Spleen (tissue), 11 donors: ENCODE results near the gene RERG. TPM values are rescaled to one million over a fixed set of nuclear protein-coding genes. Genes with fewer than 3 reads are reported as not detected.
A peak's percentile ranks its signal among the peaks of the same experiment; 100 is the strongest.
"Not testable (repeated sequence)": the region's sequence is repeated elsewhere in the genome, so short reads cannot be mapped to it uniquely, and the experiment has no call there.

ENCODE experiments used
- DNase-seq: peaks from one replicate; pipeline ENCODE4 v3.0.0-alpha.2; 2020
- H3K27ac ChIP-seq, 8 donors: fragments of 200-600 bp; sonication (generic) in 7 of 8; 1 replicate in 4 of 8; 2 replicates in 4 of 8; pipeline versions ENCODE4 v1.5.0 to v1.8.0; 2016 to 2021; ENCODE audit warnings: inconsistent platforms in 4 of 8, mild to moderate bottlenecking in 4 of 8, moderate library complexity in 1 of 8
- H3K27me3 ChIP-seq, 7 donors: fragments of 200-600 bp; sonication (generic) in 6 of 7; replicated peaks in 1 of 7; 1 replicate in 4 of 7; 2 replicates in 3 of 7; pipeline versions ENCODE4 v1.5.0 to v1.8.0; 2016 to 2021; ENCODE audit warnings: inconsistent platforms in 3 of 7, mild to moderate bottlenecking in 1 of 7
- H3K36me3 ChIP-seq, 6 donors: fragments of 200-600 bp; sonication (generic) in 5 of 6; 1 replicate in 4 of 6; 2 replicates in 2 of 6; pipeline versions ENCODE4 v1.5.0 to v1.8.0; 2016 to 2021; ENCODE audit warnings: inconsistent platforms in 2 of 6
- H3K4me1 ChIP-seq, 6 donors: fragments of 200-600 bp; sonication (generic) in 5 of 6; 1 replicate in 3 of 6; 2 replicates in 3 of 6; pipeline versions ENCODE4 v1.5.0 to v1.8.0; 2016 to 2021; ENCODE audit warnings: inconsistent platforms in 3 of 6
- H3K4me3 ChIP-seq, 8 donors: fragments of 200-600 bp; sonication (generic) in 7 of 8; 1 replicate in 4 of 8; 2 replicates in 4 of 8; pipeline versions ENCODE4 v1.5.0 to v1.8.0; 2016 to 2021; ENCODE audit warnings: inconsistent platforms in 4 of 8, mild to moderate bottlenecking in 4 of 8, moderate library complexity in 2 of 8
- H3K9me3 ChIP-seq, 8 donors: fragments of 200-600 bp; sonication (generic) in 7 of 8; 1 replicate in 4 of 8; 2 replicates in 4 of 8; pipeline versions ENCODE4 v1.5.0 to v1.8.0; 2016 to 2021; ENCODE audit warnings: inconsistent platforms in 4 of 8
- CTCF ChIP-seq, 11 experiments: fragments of 200-600 bp in 7 of 11; fragments of 450-650 bp in 4 of 11; sonication (generic) in 4 of 11; IDR thresholded peaks in 8 of 11; conservative IDR thresholded peaks in 3 of 11; 1 replicate in 7 of 11; 2 replicates in 4 of 11; pipeline versions ENCODE4 v1.4.0 to v1.8.0; 2016 to 2021; ENCODE audit warnings: antibody characterized with exemption in 11 of 11, inconsistent platforms in 4 of 11, mild to moderate bottlenecking in 1 of 11
- POLR2A ChIP-seq, 3 donors: fragments of 450-650 bp; IDR thresholded peaks; one replicate each; pipeline ENCODE4 v1.5.1; 2017; ENCODE audit warnings: antibody characterized with exemption in 3 of 3, mild to moderate bottlenecking in 1 of 3
- POLR2AphosphoS5 ChIP-seq, 3 donors: sonication (generic); formaldehyde crosslinking; IDR thresholded peaks; one replicate each; pipeline ENCODE4 v1.5.1; 2017; ENCODE audit warnings: antibody characterized with exemption in 3 of 3
- WGBS, 5 donors: extraction: QIAGEN DNeasy Blood & Tissue Kit in 3 of 5; methylation state at CpG; one replicate each; pipeline versions ENCODE4 v1.1.5 to v1.1.7; 2013 to 2018; 5-methylcytosine and 5-hydroxymethylcytosine counted together
- intact Hi-C: fragments of 100-400 bp; cut with DNase I; formaldehyde crosslinking; loops from one replicate; pipeline ENCODE4 v1.15.0; 2023; ENCODE audit warnings: low total_unique reads
- polyA plus RNA-seq, 3 donors: library from polyadenylated mRNA; stranded (reverse); fragments of 200-250 nt; gene quantifications; one replicate each; pipeline ENCODE4 v1.2.1, GENCODE V29; 2013
- total RNA-seq, 7 donors: library from RNA; depleted of rRNA in 3 of 7; stranded (reverse); fragments of >200 nt in 3 of 7; fragmentation: NEBNext Ultra II Directional in 4 of 7; extraction: Animal tissue kit (Norgen Biotek cat#: 25700) in 4 of 7; gene quantifications; one replicate each; pipeline versions ENCODE4 v1.1.0 to v1.2.1, GENCODE V29; 2016 to 2021
- donor health status: healthy with polysubstance abuse.
- donor health status: DM: no; HTN: no; CAD: no; lungs with moderate emphysema.
- donor health status: DM: no; HTN: no; CAD: no.
- donor health status: Bipolar disorder and iron deficiency.
- donor health status: healthy.
- donor health status: DM: no; HTN: no; CAD: no.
- donor health status: DM: yes; HTN: yes; CAD: no.

RERG gene
- total and polyA plus RNA-seq, 10 donors = 10.1 to 74.7 (median 38.0) TPM

- no peak for DNase-seq
- Histone ChIP-seq H3K4me3 (no peak overlapping the region), H3K4me1 (no peaks in the 10 kb centered on the region), H3K27ac (no peak overlapping the region), H3K9me3 (no peaks in the 10 kb centered on the region), H3K27me3 (peaks cover 0 to 4% (median 0%) of the 10 kb centered on the region in 7 donors), H3K36me3 (no peaks in the 10 kb centered on the region)
- TF ChIP-seq POLR2A (IDR thresholded peaks at IDR 0.05) (no peak), POLR2AphosphoS5 (IDR thresholded peaks at IDR 0.05) (no peak), CTCF (IDR thresholded peaks at IDR 0.05 in 8 of 11, conservative IDR thresholded peaks at IDR 0.05 in 3 of 11) (no peak)
- intact Hi-C loops = no loop called here
Observed at GRCh38 chr12:15230137-15230536, 8.9 kb upstream of the RERG start.

- Histone ChIP-seq H3K4me1 (peaks cover 0 to 4% (median under 1%) of the 10 kb centered on the region in 6 donors), H3K27ac (no peak overlapping the region), H3K27me3 (peaks cover 0 to 27% (median 0%) of the 10 kb centered on the region in 7 donors), H3K36me3 (no peaks in the 10 kb centered on the region), H3K9me3 (no peaks in the 10 kb centered on the region), H3K4me3 (no peak overlapping the region)
- TF ChIP-seq POLR2AphosphoS5 (IDR thresholded peaks at IDR 0.05) (no peak), CTCF (IDR thresholded peaks at IDR 0.05 in 8 of 11, conservative IDR thresholded peaks at IDR 0.05 in 3 of 11) (peak in 10 of 11 experiments; percentile 4 to 58 (median 44))
- WGBS, 5 donors = 5 to 20% (median 15%) methylated on average over 5 of the region's 5 CpGs
- intact Hi-C loops = loop anchor here (10.0 kb wide), 1 partner anchor 72 kb away; no protein-coding TSS in a partner anchor
- DNase-seq = no peak
Observed at GRCh38 chr12:15227004-15227679, 5.9 kb upstream of the RERG start.

GRCh38 chr12:15225863-15226218 is 4.6 kb upstream of the RERG start:
- 49 to 72% (median 51%) methylated on average over 2 to 3 of the region's 3 CpGs for WGBS, 5 donors
- not testable (repeated sequence) for H3K27ac ChIP-seq, H3K4me3 ChIP-seq, H3K9me3 ChIP-seq, DNase-seq, H3K36me3 ChIP-seq
- Histone ChIP-seq H3K4me1 (peaks cover 0 to 17% (median 13%) of the 10 kb centered on the region in 6 donors), H3K27me3 (peaks cover 0 to 40% (median 4%) of the 10 kb centered on the region in 7 donors)
- intact Hi-C loops = loop anchor here (10.0 kb wide), 1 partner anchor 71 kb away; no protein-coding TSS in a partner anchor

GRCh38 chr12:15225136-15225862 is 4.1 kb upstream of the RERG start:
- Histone ChIP-seq H3K36me3 (no peaks in the 10 kb centered on the region), H3K4me1 (peaks cover 0 to 22% (median 13%) of the 10 kb centered on the region in 6 donors), H3K4me3 (no peak overlapping the region), H3K27ac (no peak overlapping the region), H3K27me3 (peaks cover 0 to 46% (median 4%) of the 10 kb centered on the region in 7 donors), H3K9me3 (no peaks in the 10 kb centered on the region)
- TF ChIP-seq POLR2A (IDR thresholded peaks at IDR 0.05) (no peak), CTCF (IDR thresholded peaks at IDR 0.05 in 8 of 11, conservative IDR thresholded peaks at IDR 0.05 in 3 of 11) (no peak), POLR2AphosphoS5 (IDR thresholded peaks at IDR 0.05) (no peak)
- 75 to 89% (median 84%) methylated on average over 2 of the region's 2 CpGs for WGBS, 5 donors
- intact Hi-C loops = loop anchor here (10.0 kb wide), 1 partner anchor 70 kb away; no protein-coding TSS in a partner anchor
- DNase-seq = no peak
